GM12891 (cell line): Measurements from ENCODE around the gene STPG3.

Source experiments
- PAX5 ChIP-seq: IDR thresholded peaks from 2 replicates; pipeline ENCODE4 v1.6.1; 2011; ENCODE audit warnings: low read length, moderate library complexity, mild to moderate bottlenecking; ENCODE audit not compliant: insufficient read depth, severe bottlenecking
- POLR2A ChIP-seq: IDR thresholded peaks from 2 replicates; pipeline ENCODE4 v1.6.1; 2011; ENCODE audit warnings: low read depth, low read length, control low read depth
- POLR2AphosphoS5 ChIP-seq: IDR thresholded peaks from 2 replicates; pipeline ENCODE4 v1.6.1; 2011; ENCODE audit warnings: low read depth, low read length, control low read depth
- TAF1 ChIP-seq: IDR thresholded peaks from 2 replicates; pipeline ENCODE4 v1.6.1; 2011; ENCODE audit warnings: low read depth, low read length, control low read depth

GRCh38 chr9:137269231-137269772 lies 18.2 kb downstream of the STPG3 start:
- TF ChIP-seq POLR2A, result no peak
- no peak for TF ChIP-seq POLR2AphosphoS5
- no peak for TF ChIP-seq TAF1
- TF ChIP-seq PAX5, result no peak
